NCI-H1436 (cell line): Measurements from ENCODE around the gene GRM5.
"Not testable (repeated sequence)": the region's sequence is repeated elsewhere in the genome, so short reads cannot be mapped to it uniquely, and the experiment has no call there.

Experiments
- DNase-seq: peaks from one replicate; lab custom pipeline; 2025; lab: John Stamatoyannopoulos, UW

The GRM5 gene

GRCh38 chr11:88501541-88501940 is 564.2 kb downstream of the GRM5 start:
- DNase-seq = no peak

GRCh38 chr11:88495836-88496235 is 569.9 kb downstream of the GRM5 start:
- no peak for DNase-seq

GRCh38 chr11:88494848-88495247 is 570.9 kb downstream of the GRM5 start:
- DNase-seq = no peak

DNA sequence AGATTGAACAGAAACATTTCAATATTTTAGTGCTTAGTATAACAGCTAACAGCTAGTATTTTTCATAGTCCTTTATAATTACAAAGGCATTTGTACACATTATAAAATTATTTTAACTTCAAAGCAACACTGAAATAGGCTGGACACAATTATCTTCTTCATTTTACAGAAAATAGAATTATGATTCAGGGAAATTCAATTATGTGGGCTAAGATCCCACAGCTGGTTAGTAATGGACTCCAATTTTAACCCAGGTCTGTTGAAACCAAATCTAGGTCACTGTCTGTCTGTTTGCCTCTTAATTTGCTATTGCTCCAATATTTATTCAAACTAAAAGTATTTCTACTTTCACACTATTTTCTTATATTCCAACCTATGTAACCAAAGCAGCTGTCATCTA is 574.1 kb downstream of the GRM5 start:
- no peak for DNase-seq

DNA sequence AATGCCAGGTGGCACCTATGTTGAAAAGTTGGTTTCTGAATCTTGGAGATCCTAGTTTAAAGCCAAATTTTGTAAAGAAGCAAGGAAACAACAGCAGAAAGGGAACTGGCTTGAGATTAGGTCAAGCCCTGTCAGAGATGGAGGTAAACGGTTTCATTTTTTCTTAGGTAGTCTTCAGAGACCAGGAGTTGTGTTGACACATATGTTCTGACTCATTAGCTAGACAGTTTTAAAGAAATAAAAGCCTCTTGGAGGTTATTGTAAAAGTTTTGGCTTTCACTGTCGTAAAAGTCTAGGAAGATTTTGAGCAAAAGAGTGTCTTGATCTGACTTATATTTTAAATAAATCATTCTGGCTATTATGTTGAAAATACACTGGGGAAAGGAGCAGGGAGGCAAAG is 576.8 kb downstream of the GRM5 start:
- no peak for DNase-seq

GRCh38 chr11:88487646-88488045 is 578.1 kb downstream of the GRM5 start:
- no peak for DNase-seq

DNA sequence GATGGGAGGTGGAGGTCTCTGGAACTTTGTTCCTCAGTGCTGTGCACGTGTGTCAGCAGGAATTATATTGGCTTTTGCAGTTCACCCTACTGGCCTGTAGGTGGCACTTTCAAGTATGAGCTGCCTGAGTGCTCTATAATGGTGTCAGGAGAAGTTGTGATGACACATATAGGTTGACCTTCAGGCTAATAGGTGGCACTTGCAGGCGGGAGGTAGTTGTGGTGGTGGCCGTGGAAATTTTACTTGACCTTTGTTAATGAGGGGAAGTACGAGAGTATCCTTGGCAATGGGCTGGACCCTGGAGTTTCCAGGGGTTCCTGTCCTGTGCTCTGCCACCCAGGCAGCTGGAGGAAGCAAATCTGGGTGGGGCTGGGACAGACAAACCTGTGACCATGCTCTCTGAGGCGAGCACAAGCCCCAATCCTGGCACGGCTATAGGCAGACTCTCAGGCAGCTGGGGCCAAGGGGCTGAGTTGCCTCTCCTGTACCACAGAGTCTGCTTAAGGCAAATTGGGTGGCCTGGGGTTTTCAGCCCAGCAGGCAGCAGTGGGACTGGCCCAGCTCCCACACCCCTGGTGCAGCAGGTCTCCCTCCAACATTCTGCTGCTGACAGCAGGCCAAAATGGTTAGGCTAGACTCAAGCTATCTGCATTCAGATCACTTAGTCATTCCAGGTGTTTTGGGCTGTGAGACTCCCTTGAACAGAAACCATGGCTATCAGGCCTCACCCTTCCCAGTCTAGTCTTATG is 580.7 kb downstream of the GRM5 start:
- no peak for DNase-seq

DNA sequence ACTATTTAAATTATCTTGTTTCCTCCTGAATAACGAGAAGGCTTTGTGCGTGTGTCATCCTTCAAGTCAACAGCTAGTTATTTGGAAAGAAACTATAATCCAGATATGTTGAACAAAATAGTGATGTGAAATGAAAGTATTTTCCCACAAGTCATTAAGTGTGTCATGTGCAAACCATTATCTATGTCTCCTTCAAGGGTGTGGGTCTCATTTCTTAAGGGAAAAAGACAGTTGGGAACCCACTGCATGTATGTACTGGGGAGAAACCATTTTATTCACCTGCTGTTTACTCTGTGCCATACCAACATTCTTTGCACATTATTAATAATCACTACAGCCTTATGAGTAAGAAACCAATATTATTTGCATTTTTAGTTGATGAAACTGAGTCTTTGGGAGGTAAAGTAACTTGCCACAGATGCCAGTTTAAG is 582.9 kb downstream of the GRM5 start:
- no peak for DNase-seq

- DNase-seq = no peak
Measured at GRCh38 chr11:88480223-88480622, 585.6 kb downstream of the GRM5 start.

DNA sequence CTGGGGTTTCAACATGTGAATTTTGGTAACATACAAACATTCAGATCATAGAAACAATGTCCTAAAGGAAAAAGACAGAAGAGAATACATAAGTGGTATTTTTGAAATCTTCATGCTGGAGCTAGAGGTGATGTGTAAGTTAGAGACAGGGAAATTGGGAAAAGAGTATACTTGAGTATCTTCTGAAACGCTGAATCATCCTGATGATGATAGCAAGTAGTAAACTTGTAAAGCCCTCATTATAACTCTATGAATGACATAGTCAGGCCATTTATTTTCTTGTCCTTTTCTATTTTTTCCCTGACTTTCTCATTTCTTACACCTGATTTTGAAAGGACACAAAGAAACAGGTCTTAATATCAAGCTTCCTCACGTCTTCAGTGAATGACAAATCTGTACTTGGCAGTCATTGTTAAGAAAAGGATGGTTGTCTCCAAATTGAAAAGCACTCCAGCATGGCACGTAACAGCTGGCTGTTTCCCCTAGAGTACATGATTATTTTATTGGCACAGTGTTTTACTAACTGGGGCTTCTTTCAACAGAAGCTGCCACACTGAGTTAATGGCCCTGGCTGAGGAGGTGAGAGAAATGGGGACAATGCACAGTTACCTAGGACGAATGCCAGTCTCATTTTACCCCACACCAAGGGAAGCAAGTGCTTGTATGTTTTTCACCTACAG is 587.5 kb downstream of the GRM5 start:
- DNase-seq = no peak

DNA sequence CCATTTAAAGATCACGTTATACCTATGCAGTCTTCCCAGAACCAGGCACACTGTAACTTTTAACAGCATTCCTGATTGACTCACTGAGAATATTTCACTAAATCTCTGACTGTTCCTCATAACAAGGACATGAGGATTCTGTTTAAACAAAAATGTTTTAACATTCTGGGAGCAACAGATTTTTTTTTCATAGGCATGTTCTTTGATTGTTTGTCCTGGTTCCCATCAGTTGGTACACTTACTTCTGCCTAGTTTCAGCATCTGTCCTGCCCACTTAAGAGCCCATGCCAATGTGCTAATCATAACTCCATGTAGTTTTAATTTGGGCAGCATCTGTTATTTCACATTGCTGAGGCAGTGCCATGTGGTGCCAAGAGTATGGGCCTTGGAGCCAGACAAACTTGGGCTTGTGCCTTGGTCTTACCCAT is 589.8 kb downstream of the GRM5 start:
- no peak for DNase-seq

- DNase-seq = no peak
Measured at GRCh38 chr11:88474655-88475054, 591.1 kb downstream of the GRM5 start.

- DNase-seq = no peak
Measured at GRCh38 chr11:88469561-88470225, 596.1 kb downstream of the GRM5 start.

- no peak for DNase-seq
Measured at GRCh38 chr11:88464528-88464927, 601.3 kb downstream of the GRM5 start.

- not testable (repeated sequence) for DNase-seq
Measured at GRCh38 chr11:88463301-88463700, 602.5 kb downstream of the GRM5 start.

DNA sequence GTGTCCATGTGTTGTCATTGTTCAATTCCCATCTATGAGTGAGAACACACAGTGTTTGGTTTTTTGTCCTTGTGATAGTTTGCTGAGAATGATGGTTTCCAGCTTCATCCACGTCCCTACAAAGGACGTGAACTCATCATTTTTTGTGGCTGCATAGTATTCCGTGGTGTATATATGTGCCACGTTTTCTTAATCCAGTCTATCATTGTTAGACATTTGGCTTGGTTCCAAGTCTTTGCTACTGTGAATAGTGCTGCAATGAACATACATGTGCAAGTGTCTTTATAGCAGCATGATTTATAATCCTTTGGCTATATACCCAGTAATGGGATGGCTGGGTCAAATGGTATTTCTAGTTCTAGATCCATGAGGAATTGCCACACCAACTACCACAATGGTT is 607.7 kb downstream of the GRM5 start:
- not testable (repeated sequence) for DNase-seq

DNA sequence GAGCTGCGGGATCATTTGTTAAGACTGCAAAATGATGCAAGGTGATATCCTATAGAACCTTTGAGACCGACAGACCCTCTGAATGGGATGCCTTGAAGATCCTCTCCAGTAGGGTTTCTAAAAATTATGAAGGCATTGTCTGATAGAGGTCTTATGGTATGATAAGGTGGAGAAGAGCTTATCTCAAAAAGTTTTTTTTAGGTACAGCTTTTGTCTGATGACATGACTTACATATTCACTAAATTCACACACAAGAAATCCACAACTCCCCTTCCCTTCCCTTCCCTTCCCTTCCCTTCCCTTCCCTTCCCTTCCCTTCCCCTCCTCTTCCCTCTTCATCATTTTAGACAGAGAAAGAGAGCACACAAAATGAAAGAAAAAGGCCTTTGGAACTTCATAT is 609.8 kb downstream of the GRM5 start:
- no peak for DNase-seq

- no peak for DNase-seq
Measured at GRCh38 chr11:88454881-88455280, 610.9 kb downstream of the GRM5 start.
